Colonic mucosa (tissue), 4 donors: Measurements from ENCODE around the gene TEC. TPM values are rescaled to one million over a fixed set of nuclear protein-coding genes. Genes with fewer than 3 reads are reported as not detected.

Source experiments
- DNase-seq: peaks from one replicate; pipeline ENCODE4 v3.0.0-alpha.2; 2020
- H3K27ac ChIP-seq: fragments of 200-600 bp; one replicate; pipeline ENCODE4 v1.8.0; 2021
- H3K27me3 ChIP-seq: fragments of 200-600 bp; one replicate; pipeline ENCODE4 v1.8.0; 2021
- H3K36me3 ChIP-seq: fragments of 200-600 bp; one replicate; pipeline ENCODE4 v1.8.0; 2021
- H3K4me1 ChIP-seq: fragments of 200-600 bp; one replicate; pipeline ENCODE4 v1.8.0; 2021; ENCODE audit warnings: mild to moderate bottlenecking
- H3K4me3 ChIP-seq: fragments of 200-600 bp; one replicate; pipeline ENCODE4 v1.8.0; 2021
- H3K9ac ChIP-seq, 2 donors: one replicate each; pipeline ENCODE4 v1.7.0; 2013; ENCODE audit warnings: control low read depth in 2 of 2, low read depth in 2 of 2, low read length in 2 of 2
- H3K9me3 ChIP-seq: fragments of 200-600 bp; one replicate; pipeline ENCODE4 v1.8.0; 2021
- intact Hi-C: fragments of 100-400 bp; cut with DNase I; formaldehyde crosslinking; loops from one replicate; pipeline ENCODE4 v1.14.1; 2022
- total RNA-seq, 2 donors: library from RNA; stranded (reverse); fragmentation: NEBNext Ultra II Directional in 1 of 2; extraction: Animal tissue kit (Norgen Biotek cat#: 25700) in 1 of 2; gene quantifications; one replicate each; pipeline ENCODE4 v1.2.1, GENCODE V29; 2021
- TF ChIP-seq, protein P1 (sequence below): fragments of 200-600 bp; IDR thresholded peaks from one replicate; pipeline ENCODE4 v1.8.0; 2022; ENCODE audit warnings: antibody characterized with exemption, mild to moderate bottlenecking
- donor health status: healthy.
- donor health status: DM: no; HTN: no; CAD: no.
- donor health status: DM: no; HTN: no; CAD: no.

Gene TEC
- total RNA-seq, 2 donors from 2014 or later, result 2.1 to 2.9 TPM

DNA sequence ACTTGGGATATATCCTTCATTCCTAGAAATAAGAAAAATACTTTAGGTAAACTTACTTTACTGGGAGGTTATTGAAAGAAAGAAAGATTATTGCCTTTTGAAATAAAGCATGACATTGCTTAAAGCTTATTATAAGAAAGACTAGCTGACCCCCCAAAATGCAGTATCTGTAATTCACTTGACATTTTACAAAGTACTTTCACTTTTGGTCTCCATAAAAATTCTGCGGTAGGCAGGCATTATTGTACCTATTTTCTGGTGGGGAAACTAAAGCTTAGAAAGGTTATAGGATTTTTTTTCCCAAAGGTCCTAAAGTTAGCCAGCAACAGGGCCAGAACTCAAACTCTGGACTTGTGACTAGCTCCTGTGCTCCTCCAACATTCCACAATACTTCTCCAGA, 105.9 kb downstream of the TEC start:
- Histone ChIP-seq H3K9me3 (no peaks in the 10 kb centered on the region), H3K36me3 (no peaks in the 10 kb centered on the region), H3K27me3 (no peaks in the 10 kb centered on the region), H3K27ac (no peak overlapping the region), H3K4me1 (no peaks in the 10 kb centered on the region), H3K9ac (no peak overlapping the region), H3K4me3 (no peak overlapping the region)
- no peak for DNase-seq
- TF ChIP-seq, protein P1, sequence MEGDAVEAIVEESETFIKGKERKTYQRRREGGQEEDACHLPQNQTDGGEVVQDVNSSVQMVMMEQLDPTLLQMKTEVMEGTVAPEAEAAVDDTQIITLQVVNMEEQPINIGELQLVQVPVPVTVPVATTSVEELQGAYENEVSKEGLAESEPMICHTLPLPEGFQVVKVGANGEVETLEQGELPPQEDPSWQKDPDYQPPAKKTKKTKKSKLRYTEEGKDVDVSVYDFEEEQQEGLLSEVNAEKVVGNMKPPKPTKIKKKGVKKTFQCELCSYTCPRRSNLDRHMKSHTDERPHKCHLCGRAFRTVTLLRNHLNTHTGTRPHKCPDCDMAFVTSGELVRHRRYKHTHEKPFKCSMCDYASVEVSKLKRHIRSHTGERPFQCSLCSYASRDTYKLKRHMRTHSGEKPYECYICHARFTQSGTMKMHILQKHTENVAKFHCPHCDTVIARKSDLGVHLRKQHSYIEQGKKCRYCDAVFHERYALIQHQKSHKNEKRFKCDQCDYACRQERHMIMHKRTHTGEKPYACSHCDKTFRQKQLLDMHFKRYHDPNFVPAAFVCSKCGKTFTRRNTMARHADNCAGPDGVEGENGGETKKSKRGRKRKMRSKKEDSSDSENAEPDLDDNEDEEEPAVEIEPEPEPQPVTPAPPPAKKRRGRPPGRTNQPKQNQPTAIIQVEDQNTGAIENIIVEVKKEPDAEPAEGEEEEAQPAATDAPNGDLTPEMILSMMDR, result no peak
- intact Hi-C loops, result no loop called here

DNA sequence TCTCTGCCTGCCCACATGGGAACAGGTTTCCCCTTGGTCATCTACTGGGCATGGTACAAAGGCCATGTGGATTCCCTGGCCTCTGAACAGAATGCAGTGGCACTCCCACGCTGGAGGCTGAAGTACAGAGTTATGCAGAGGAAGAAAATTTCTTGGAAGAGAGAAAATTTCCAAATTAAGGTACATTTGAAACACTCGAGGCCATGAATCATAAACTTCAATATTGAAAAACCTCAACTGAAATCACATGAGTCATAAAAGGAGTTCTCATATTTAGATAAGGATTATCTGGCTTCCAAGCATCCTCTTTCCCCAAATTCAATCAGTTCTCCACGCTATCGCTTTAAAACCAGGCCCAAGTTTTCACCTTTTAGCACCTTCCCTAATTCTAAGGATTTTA, 107.5 kb downstream of the TEC start:
- Histone ChIP-seq H3K36me3 (no peaks in the 10 kb centered on the region), H3K27me3 (no peaks in the 10 kb centered on the region), H3K4me3 (no peak overlapping the region), H3K27ac (no peak overlapping the region), H3K9me3 (no peaks in the 10 kb centered on the region), H3K4me1 (no peaks in the 10 kb centered on the region), H3K9ac (no peak overlapping the region)
- TF ChIP-seq, protein P1, result no peak
- no peak for DNase-seq
- intact Hi-C loops, result no loop called here

DNA sequence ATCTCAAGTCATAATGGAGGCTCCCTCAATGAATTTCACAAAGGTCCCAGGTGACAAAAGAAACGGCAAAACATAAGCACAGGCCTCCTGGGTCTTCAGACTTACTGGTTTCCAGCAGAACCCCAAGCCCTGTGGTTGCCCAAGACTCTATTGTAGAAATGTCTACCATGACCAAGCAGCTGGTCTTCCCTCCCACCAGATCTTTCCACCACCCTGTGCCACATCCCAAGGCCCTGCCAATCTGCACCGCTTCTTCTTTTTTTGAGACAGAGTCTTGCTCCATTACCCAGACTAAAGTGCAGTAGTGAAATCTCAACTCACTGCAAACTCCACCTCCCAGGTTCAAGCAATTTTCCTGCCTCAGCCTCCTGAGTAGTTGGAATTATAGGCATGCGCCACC, 112.4 kb downstream of the TEC start:
- TF ChIP-seq, protein P1, result no peak
- Histone ChIP-seq H3K4me1 (no peaks in the 10 kb centered on the region), H3K9me3 (no peaks in the 10 kb centered on the region), H3K9ac (no peak overlapping the region), H3K27me3 (no peaks in the 10 kb centered on the region), H3K27ac (no peak overlapping the region), H3K4me3 (no peak overlapping the region), H3K36me3 (no peaks in the 10 kb centered on the region)
- intact Hi-C loops, result no loop called here
- DNase-seq, result no peak

DNA sequence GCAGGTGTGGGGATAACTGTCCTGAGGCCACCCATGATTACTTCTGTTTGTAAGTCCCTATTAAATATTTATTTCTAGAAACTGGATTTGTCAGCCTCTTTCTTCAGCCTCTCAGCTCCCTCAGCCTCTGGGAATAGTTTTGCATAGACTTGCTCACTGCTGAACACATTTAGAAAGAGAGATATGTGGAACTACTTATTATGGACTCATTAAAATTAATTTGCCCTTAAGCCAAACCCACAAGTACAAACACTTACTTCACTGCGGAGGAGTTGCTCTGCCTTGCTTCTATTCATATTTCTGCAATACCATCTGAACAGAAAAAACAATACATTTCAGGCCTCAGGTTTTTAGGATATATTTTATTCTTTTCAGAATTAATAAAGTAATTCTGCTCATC, 113.2 kb downstream of the TEC start:
- TF ChIP-seq, protein P1, result no peak
- Histone ChIP-seq H3K27me3 (no peaks in the 10 kb centered on the region), H3K36me3 (no peaks in the 10 kb centered on the region), H3K27ac (no peak overlapping the region), H3K9me3 (no peaks in the 10 kb centered on the region), H3K4me1 (no peaks in the 10 kb centered on the region), H3K9ac (no peak overlapping the region), H3K4me3 (no peak overlapping the region)
- DNase-seq, result no peak
- intact Hi-C loops, result no loop called here

DNA sequence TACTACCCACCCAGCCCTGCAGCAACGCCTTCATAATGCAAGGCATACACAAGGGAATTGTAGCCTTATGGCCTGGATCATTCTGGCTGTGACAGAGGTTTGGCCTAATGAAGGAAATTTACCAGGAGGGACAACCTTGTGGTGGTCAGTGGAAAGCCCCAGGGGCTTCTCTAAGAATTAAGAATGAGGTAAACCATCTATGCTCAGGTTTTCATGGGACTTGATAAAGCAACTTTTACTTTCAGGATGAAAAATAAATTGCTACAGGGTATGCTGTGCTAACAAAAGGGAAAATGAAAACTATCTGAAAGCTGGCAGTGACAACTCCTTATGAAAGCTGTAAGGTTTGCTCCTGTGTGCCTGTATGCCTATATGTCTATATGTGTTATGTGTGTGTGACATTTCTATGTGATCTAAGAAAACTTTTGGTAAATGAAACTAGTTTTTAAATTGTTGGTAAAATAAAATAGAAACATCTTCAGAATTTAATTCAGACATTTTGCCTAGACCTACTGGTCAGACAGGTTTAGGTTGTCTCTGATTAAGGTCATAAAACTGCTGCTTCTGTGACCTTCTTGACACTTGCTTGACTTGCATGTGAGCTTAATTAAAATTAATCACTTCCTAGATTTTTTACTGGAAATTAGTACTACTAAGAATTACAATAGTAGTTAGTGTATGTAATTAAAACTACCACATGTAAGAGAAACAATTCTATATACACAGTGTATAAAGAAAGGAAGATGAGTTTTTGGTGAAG, 115.7 kb downstream of the TEC start:
- intact Hi-C loops, result no loop called here
- no peak overlapping the region for H3K27ac ChIP-seq
- no peaks in the 10 kb centered on the region for H3K4me1 ChIP-seq
- no peaks in the 10 kb centered on the region for H3K36me3 ChIP-seq
- no peak overlapping the region for H3K9ac ChIP-seq
- DNase-seq, result no peak
- no peaks in the 10 kb centered on the region for H3K27me3 ChIP-seq
- TF ChIP-seq, protein P1, result no peak
- no peaks in the 10 kb centered on the region for H3K9me3 ChIP-seq
- no peak overlapping the region for H3K4me3 ChIP-seq
